Measurements from ENCODE around the gene LZTR1. TPM values are rescaled to one million over a fixed set of nuclear protein-coding genes. Genes with fewer than 3 reads are reported as not detected.
A peak's percentile ranks its signal among the peaks of the same experiment; 100 is the strongest.

Gene LZTR1
- total RNA-seq, 2 donors from 2014 or later: 20.7 to 24.7 TPM

GRCh38 chr22:20951151-20951931 is 30.8 kb upstream of the LZTR1 start:
- Histone ChIP-seq H3K27ac (no peak overlapping the region), H3K4me1 (peaks cover 0 to 30% of the 10 kb centered on the region in 2 donors), H3K4me3 (no peak overlapping the region), H3K36me3 (peaks cover 32% of the 10 kb centered on the region), H3K27me3 (no peaks in the 10 kb centered on the region), H3K9me3 (no peaks in the 10 kb centered on the region)
- no peak for DNase-seq (ENCODE audit: low spot score)
- TF ChIP-seq, protein P1, sequence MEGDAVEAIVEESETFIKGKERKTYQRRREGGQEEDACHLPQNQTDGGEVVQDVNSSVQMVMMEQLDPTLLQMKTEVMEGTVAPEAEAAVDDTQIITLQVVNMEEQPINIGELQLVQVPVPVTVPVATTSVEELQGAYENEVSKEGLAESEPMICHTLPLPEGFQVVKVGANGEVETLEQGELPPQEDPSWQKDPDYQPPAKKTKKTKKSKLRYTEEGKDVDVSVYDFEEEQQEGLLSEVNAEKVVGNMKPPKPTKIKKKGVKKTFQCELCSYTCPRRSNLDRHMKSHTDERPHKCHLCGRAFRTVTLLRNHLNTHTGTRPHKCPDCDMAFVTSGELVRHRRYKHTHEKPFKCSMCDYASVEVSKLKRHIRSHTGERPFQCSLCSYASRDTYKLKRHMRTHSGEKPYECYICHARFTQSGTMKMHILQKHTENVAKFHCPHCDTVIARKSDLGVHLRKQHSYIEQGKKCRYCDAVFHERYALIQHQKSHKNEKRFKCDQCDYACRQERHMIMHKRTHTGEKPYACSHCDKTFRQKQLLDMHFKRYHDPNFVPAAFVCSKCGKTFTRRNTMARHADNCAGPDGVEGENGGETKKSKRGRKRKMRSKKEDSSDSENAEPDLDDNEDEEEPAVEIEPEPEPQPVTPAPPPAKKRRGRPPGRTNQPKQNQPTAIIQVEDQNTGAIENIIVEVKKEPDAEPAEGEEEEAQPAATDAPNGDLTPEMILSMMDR (IDR thresholded peaks at IDR 0.05): no peak

- no peak overlapping the region for H3K4me3 ChIP-seq
- H3K27me3 ChIP-seq: no peaks in the 10 kb centered on the region
- peaks cover 0 to 30% of the 10 kb centered on the region in 2 donors for H3K4me1 ChIP-seq
- TF ChIP-seq, protein P1 (IDR thresholded peaks at IDR 0.05): no peak
- DNase-seq (ENCODE audit: low spot score): no peak
- H3K36me3 ChIP-seq: peaks cover 32% of the 10 kb centered on the region
- no peaks in the 10 kb centered on the region for H3K9me3 ChIP-seq
- no peak overlapping the region for H3K27ac ChIP-seq
These were observed 30.1 kb upstream of the LZTR1 start for GRCh38 chr22:20951932-20952380.

GRCh38 chr22:20952544-20953341 is 29.4 kb upstream of the LZTR1 start:
- Histone ChIP-seq H3K4me1 (peaks cover 0 to 29% of the 10 kb centered on the region in 2 donors), H3K27ac (no peak overlapping the region), H3K36me3 (peaks cover 32% of the 10 kb centered on the region), H3K4me3 (no peak overlapping the region), H3K27me3 (no peaks in the 10 kb centered on the region), H3K9me3 (no peaks in the 10 kb centered on the region)
- no peak for DNase-seq (ENCODE audit: low spot score)
- TF ChIP-seq, protein P1 (IDR thresholded peaks at IDR 0.05): no peak

- Histone ChIP-seq H3K27ac (no peak overlapping the region), H3K9me3 (no peaks in the 10 kb centered on the region), H3K4me3 (no peak overlapping the region), H3K36me3 (peaks cover 32% of the 10 kb centered on the region), H3K4me1 (peaks cover 0 to 29% of the 10 kb centered on the region in 2 donors), H3K27me3 (no peaks in the 10 kb centered on the region)
- no peak for DNase-seq (ENCODE audit: low spot score)
- TF ChIP-seq, protein P1 (IDR thresholded peaks at IDR 0.05): no peak
These were observed 28.8 kb upstream of the LZTR1 start for GRCh38 chr22:20953342-20953608.

DNA sequence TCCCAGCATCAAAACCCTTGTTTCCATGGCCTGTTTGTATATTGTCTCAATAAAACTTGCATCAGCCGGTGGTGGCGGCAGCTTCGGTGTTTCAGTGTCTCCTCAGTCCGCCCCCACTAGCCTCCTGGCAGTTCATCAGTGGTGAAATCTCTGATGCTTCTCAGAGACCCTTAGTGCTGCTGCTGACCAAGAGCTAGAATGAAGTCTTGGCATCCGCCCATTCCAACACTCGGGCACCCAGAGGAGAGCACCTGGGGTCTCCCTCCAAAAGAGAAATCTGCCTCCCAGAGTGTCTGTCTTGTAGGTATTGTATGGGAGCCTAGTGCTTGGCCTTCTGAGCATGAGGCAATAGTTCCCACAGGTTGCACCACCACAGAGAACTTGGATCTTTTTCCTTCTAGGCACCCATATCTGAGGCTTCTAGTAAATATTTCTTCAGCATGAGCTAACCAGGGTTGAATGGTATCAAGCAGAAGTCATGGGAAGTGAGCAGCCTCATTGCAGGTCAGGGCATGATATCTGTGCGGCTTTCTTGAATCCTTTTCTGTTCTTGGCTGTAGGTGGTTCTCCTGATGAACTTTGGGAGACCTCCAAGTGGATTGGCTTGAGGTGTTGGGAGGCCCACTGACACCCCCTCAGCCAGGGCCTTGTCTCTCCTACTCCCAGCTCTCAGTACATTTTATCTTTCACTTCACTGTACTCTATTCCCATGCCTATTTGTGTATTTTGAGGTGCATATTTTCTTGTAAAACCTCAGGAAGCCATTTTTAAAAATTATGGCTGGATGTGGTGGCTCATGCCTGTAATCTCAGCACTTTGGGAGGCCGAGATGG is 28.2 kb upstream of the LZTR1 start:
- DNase-seq (ENCODE audit: low spot score): peak; percentile 65
- H3K4me1 ChIP-seq: peaks cover 0 to 29% of the 10 kb centered on the region in 2 donors
- no peak overlapping the region for H3K27ac ChIP-seq
- TF ChIP-seq, protein P1 (IDR thresholded peaks at IDR 0.05): no peak
- H3K4me3 ChIP-seq: no peak overlapping the region
- no peaks in the 10 kb centered on the region for H3K27me3 ChIP-seq
- H3K9me3 ChIP-seq: no peaks in the 10 kb centered on the region
- peaks cover 32% of the 10 kb centered on the region for H3K36me3 ChIP-seq
